Prostate gland (tissue), 2 donors: ENCODE measurements around the gene GFPT1.

Experiments
- CTCF ChIP-seq, 4 experiments: fragments of 200-600 bp in 2 of 4; fragments of 450-650 bp in 2 of 4; sonication (generic) in 2 of 4; IDR thresholded peaks; 1 replicate in 3 of 4; 2 replicates in 1 of 4; pipeline ENCODE4 v1.5.1; 2016 to 2019; ENCODE audit warnings: antibody characterized with exemption in 4 of 4, mild to moderate bottlenecking in 2 of 4, moderate library complexity in 2 of 4
- POLR2AphosphoS5 ChIP-seq: sonication (generic); formaldehyde crosslinking; IDR thresholded peaks from one replicate; pipeline ENCODE4 v1.6.1; 2017; ENCODE audit warnings: antibody characterized with exemption

DNA sequence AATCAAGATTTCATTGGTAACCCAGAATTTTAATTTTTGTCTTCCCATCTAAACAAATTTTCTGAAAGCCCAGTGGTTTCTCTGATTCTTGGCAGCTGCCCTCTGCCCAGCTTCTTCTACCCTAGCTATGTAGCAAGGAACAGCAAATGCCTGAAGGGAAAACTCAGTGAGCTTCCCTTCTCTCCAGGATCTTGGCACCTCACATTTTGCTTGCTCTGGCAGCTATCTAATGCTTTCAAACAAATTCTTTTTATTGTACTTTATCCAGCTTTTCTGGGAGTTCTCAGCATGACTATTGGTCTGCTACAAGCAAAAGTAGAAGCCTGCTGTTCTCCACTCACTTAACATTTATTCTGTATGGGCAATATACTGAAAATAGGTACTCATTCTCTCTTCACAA, 18.3 kb upstream of the GFPT1 start:
- TF ChIP-seq CTCF (IDR thresholded peaks at IDR 0.05): no peak
- TF ChIP-seq POLR2AphosphoS5: no peak
